Activated CD8-positive, alpha-beta memory T cell treated with anti-CD3 and anti-CD28 coated beads for 24 hours (primary cell): ENCODE results near the gene PNMA8A.
"Not testable (repeated sequence)": the region's sequence is repeated elsewhere in the genome, so short reads cannot be mapped to it uniquely, and the experiment has no call there.

Experiments used
- DNase-seq: peaks from one replicate; pipeline ENCODE4 v3.0.0-alpha.2; 2020

PNMA8A gene

DNA sequence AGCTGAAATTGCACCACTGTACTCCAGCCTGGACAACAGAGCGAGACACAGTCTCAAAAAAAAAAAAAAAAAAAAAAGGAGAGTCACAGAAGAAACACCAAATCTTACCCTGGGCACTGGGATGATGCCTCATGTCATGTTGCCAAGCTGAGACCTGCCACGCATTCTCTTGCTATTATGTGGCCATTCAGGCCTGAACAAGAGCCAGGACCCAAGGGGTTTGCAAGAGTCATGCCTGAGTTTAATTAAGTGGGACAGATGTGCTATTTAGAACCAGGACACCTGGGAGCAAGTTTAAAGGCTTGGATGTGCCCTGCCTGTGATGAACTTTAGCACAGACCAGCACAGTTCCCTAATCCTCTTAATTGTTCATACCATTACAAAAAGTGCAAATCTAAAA lies 9.8 kb downstream of the PNMA8A start:
- DNase-seq = no peak

DNA sequence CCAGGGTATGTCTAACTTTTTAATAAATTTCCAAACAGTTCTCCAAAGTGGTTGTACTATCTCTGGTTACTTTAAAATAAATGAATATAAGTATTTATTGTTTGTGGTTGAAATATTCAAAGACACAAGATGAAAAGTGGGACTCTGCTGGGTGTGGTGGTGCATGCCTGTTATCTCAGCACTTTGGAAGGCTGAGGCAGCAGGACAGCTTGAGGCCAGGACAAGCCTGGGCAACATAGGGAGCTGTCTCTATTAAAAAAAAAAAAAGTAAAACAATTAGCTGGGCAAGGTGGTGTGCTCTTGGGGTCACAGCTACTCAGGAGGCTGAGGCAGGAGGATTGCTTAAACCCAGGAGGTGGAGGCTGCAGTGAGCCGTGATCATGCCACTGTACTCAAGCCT lies 10.4 kb downstream of the PNMA8A start:
- DNase-seq = no peak

DNA sequence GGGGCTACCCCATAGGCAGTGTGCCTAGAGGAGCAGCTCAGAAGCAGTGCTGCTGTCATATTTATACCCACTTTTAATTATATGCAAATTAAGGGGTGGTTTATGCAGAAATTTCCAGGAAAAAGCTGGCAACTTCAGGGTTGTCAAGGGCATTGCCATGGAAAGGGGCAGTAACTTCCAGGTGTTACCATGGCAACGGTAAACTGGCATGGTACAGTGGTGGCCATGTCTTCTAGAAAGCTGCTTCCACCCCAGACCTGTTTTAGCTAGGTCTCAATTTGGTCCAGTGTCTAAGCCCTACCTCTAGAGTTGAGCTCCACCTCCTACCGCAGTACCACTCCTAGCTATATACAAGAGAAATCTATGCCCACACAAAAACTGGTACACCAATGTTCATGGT lies 11.3 kb downstream of the PNMA8A start:
- DNase-seq = no peak

DNA sequence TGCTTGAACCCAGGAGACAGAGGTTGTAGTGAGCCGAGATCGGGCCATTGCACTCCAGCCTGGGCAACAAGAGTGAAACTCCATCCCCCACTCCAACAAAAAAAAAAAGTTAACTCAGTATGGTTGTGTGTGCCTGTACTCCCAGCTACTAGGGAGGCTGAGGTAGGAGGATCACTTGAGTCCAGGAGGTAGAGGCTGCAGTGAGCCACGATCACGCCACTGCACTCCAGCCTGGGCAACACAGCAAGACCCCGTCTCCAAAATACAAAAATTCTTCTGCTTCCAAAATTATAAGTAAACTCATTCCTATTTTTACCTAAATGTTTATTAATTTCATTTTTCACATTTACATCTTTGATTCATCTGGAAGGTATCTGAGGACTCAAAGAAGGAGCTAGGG lies 14.4 kb downstream of the PNMA8A start:
- no peak for DNase-seq

DNA sequence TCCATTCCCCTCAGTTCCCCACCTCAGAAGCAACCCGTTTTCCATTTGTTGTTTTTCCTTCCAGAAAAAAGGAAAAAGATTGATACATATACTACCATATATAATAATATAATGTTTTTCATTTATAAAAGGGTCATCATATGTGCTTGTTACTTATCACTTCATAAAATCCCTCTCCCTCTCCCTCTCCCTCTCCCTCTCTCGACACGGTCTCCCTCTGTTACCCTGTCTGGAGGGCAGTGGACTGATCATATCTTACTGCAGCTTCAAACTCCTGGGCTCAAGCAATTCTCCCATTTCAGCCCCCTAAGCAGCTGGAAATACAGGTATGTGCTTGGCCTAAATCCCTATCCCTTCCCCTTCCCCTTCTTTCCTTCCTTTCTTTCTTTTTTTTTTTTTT lies 17.1 kb downstream of the PNMA8A start:
- no peak for DNase-seq

DNA sequence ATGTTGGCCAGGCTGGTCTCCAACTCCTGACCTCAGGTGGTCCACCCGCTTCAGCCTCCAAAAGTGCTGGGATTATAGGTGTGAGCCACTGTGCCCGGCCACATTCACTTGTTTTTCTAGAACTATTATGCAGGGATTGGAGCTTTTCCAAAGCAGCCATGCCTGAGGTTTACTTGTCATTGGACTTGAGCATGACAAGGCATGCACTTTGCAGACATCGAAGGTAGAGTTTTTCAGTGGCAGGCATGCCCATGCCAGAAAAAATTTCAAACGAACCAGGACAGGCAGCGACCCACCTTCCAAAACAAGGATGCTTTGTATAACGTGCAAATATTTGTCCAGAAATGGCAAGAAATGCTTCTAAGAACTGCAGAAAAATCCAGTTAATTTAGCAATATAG lies 17.7 kb downstream of the PNMA8A start:
- no peak for DNase-seq

DNA sequence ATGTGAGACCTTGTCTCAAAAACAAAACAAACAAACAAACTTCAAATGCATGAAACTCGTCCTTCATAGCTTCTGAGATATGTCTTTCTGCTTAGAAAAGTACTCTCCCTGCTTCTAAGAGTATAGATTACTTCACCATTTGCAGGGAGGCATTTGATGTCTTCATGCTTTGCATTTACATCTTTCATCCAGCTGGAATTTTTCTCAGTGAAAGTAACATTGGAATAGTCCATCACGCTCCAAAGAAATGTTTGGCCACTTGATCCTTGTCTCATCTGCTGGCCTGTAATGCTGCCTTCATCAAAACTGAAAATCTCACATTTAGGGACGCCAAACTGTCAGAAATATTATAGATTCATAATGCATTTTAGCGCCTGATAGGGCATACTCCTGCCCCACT lies 19.2 kb downstream of the PNMA8A start:
- DNase-seq = no peak

DNA sequence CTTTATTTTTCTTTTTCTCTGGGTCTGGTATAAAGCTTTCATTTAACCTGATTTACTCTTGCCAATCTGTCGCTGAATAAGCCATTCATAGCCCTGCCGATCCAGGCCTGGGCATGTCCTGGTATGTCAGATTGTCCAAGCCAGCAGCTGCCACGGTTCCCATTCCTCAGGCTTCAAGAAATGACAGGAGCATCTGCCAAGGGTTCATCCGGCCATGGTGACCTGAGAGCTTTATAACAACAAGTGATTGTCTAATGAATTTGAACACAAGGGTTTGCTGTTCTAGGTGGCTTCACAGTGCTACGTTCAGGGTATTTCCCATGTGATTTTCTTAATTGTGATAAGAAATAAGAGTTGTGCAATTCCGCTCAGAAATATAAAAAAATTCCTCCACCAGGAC lies 20.0 kb downstream of the PNMA8A start:
- no peak for DNase-seq

DNA sequence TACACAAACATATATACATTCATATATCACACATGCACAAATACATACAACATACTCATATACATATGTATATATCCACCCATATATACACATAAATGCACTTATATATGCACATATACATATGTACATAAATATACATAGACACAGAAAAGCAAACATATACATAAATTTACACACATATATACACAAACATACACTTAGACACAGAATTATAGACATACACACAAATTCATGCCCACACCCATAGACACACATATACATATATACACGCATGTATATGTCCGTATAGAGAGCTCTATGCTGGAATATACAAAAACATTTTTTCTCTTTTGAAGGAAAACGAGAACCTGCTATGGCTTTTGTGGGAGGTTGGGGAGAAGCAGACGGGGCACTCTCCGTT lies 20.6 kb downstream of the PNMA8A start:
- DNase-seq = no peak

DNA sequence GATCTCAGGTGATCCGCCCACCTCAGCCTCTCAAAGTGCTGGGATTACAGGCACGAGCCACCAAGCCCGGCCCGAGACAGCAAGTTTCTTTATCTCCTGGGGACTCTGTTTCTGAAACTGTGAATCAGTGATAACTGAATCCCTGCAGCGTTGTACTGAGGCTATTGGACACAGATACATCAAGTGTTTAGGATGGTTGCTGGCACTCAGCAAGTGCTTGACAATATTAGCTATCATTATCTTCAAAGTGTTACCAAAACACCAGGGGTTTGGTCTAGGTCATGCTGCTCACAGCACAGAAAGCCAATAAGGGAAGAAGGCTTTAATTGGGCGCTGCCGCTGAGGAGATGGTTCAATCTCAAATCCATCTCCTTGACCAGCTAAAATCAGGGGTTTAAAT lies 22.1 kb downstream of the PNMA8A start:
- DNase-seq = no peak

DNA sequence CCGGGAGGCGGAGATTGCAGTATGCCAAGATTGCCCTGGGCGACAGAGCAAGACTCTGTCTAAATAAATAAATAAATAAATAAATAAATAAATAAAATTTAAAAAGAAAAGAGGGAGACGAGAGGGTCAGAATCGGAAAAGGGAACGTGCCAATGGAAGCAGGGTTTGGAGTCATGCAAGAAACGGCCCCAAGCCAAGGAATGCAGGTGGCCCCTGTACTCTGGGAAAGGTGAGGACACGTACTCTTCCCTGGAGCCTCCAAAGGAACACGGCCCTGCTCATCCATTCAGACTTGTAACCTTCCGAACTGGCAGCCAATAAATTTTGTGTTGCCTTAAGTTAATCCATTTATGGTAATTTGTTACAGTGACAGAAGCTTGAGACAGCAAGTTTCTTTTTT lies 22.8 kb downstream of the PNMA8A start:
- no peak for DNase-seq

DNA sequence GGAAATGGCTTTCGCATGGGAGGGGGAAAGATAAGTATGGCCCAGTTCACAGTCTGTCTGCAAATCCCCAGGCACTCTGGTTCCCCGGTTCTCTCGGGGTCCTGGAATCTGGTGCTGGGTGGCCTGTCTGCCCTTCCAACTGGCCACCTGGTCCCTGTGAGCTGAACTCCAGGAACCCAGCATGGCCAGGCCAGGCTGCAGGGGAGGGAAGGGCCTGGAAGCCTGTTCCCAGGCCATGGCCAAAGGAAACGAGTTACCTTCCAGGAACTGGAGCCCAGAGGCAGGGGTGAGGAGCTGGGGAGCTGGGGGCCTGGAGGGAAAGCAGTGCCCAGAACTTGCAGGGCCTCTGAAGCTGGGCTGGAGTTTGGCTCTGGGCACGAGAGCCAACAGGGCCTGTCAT lies 23.5 kb downstream of the PNMA8A start:
- DNase-seq = no peak

DNA sequence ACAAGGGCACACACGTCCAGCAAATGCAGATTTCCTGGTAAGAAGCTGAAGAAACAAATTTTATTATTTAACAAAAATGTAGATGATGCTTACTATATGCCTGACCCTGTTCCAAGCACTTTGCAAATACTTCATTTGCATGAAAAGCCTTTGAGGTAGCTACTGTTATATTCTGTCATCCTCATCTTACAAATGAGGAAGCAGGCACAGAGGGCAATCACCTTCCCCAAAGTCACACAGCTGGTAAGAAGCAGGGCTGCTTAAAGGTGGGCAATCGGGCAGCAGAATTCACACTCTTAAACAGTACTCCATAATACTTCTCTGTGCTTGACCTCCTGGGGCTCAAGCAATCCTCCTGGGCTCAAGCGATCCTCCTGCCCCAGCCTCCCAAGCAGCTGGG lies 24.4 kb downstream of the PNMA8A start:
- DNase-seq = no peak

DNA sequence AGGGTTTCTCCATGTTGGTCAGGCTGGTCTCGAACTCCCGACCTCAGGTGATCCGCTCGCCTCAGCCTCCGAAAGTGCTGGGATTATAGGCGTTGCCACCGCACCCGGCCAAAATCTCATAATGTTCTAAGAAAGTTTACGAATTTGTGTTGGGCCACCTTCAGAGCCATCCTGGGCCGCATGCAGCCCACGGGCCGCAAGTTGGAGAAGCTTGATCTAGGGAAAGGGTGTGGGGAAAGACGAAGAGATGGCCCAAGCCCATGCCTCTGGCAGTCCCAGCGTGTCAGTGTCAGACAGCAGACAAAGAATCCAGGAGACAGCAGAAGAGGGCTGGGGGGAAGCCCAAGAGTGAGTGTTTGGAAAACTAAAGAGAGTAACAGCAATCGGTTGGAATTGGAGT lies 25.3 kb downstream of the PNMA8A start:
- no peak for DNase-seq

DNA sequence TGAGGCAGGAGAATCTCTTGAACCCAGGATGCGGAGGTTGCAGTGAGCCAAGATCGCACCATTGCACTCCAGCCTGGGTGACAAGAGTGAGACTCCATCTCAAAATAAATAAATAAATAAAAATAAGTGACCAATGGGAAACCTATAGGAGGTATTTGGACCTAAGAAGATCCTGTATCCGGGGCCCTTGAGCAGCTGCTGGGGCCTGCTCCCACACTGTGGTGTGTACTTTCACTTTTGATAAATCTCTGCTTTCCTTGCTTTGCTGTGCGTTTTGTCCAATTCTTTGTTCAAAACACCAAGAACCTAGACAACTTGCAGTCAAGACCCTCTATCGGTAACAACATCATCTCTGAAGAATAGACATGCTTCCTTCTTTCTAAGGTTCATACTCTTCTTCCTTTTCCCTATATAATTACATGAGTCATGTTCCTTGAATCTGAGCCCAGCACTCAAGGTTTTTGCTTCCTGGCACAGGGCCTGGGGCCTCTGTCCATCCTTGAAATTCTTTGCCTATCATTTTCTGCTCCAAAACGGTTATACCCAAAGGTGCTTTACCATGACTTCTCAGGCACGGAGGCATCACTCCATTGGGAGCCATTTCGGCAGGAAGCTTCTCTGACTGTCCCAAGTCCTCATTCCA lies 28.4 kb downstream of the PNMA8A start:
- no peak for DNase-seq

DNA sequence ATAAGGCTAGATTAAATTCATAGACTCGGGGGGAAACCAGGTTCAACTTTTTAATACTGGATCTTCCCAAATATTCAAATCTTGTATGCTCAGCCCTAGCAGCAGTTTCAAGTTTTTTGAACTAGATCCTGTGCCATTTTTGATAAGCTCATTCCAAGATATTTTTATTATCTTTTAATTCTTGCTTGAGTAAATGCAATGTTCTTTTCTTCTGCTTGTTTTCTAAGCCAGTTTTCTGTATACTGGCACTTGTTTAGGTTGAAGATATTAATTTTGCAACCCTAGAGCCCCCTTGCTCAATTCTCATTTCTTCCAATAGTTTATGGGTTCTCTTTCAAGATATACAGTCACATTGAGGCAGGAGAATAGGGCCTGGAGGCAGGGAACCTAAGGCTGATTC lies 29.5 kb downstream of the PNMA8A start:
- DNase-seq = no peak

DNA sequence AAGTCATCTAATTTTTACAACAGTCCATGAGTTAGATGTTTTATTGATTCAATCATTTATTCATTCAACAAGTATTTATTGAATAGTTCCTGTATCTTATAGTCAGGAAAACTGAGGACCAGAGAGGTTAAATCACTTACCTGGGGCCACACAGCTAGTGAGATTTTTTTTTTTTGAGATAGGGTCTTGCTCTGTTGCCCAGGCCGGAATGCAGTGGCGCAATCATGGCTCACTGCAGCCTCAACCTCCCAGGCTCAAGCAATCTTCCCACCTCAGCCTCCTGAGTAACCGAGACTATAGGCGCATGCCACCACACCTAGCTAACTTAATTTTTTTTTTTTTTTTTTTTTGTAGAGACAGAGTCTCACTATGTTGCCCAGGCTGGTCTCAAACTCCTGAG lies 35.7 kb downstream of the PNMA8A start:
- DNase-seq = not testable (repeated sequence)

DNA sequence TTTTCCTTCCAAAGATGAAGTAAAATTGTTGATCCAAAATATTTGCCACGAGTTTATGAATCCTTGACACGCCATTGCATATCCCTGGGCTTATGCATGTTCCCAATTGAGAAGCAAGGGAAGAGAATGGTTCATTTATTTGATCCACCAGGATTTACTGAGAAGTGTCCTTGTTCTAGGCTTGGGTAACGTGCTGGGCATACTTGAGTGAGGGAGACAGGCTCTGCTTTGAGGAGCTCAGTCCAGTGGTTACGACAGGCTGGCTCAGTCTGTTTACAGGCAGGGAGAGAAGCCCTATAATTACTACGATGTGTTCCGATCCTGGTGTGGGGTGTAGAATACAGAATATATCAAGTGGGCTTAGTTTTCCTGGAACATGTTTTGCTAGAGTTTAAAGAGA lies 36.4 kb downstream of the PNMA8A start:
- DNase-seq = no peak

DNA sequence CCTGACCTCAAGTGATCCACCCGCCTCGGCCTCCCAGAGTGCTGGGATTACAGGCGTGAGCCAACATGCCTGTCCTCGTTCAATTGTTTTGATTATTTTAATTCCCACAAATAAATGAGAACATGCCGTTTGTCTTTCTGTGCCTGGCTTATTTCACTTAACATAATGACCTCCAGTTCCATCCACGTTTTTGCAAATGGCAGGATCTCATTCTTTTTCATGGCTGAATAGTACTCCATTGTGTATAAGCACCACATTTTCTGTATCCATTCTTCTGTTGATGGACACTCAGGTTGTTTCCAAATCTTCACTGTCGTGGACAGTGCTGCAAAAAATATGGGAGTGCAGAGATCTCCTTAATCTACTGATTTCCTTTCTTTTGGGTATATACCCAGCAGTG lies 37.9 kb downstream of the PNMA8A start:
- DNase-seq = not testable (repeated sequence)

DNA sequence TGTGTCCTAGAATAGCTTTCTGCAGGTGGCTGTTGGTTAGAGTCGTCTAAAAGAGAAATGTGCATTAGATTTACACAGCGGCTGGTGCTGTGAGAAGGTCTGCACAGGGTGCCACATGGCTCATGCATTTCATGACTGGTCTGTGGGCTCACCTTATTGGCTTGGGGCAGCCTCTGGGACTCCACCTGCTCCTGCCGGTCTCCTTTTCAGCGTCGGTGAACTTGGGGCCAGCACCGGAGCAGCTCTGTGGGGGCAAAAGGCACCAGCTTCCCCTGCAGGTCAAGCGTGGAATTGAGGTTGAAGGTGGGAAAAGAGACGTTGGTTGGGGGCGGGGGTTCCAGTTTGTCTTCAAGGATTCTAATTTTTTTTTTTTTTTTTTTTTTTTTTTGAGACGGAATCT lies 39.5 kb downstream of the PNMA8A start:
- no peak for DNase-seq

DNA sequence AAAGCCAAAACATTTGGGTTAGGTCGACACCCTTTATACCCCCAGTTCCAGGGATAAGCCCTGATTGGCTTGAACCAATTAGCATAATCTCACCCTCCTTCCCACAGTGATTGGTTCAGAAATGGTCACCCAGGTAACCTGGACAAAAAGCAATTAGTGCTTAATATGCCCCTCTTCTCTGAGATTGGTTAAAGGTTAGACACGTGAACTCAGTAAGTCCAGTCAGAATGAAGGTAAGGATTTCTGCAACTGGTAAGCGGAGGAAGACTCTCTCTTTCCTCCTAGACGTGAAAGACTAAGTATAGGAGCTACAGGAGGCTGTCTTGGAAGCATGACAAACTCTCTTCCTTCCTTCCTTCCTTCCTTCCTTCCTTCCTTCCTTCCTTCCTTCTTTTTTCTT lies 41.4 kb downstream of the PNMA8A start:
- DNase-seq = no peak

DNA sequence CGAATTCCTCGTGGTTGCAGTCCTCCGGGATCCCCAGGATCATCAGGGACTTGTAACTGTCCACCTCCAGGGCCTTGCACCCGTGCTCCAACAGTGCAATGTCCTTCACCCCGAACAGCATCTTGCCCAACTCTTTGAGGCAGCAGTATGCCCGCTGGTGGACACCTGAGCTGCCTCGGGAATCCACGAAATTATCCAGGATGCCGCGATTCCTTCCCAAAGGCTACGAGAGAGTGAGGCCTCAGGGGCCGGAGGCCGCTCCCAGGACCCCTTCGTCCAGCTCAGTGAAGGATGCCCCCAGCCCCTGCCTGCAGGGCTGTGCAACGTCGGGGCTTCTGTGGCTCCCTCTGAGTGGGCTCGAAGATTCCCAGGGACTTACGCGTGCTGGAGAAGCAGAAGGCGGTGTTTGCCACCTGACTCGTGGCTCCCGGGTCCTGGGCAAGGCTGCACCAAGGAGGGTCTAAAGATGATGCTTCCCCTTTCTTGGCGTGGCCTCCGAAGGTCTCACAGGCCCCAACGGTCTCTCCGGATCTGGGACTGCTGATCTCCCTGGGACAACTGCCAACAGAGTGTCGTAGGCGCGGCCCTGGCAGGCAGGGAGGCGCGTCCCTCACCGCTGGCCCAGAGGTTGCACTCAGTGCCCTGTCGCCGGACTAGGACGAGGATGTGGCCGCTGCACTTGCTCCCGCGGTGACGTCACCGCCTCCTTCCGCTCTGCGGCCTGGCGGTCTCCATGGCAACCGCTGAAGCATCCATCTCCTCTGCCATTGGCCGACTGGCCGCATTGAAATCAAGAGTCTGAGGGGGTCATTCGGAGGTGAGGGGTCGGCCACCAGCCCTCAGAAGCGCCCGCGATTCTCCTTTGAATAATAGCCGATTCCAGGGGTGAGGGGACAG lies 42.9 kb downstream of the PNMA8A start, which contains the start of gene PNMA8C:
TSS of gene PNMA8C (minus strand) at position 698 of the 897 bp plus-strand sequence. CDS start at position 121, 577 bp downstream.
- peak; percentile 75 for DNase-seq

DNA sequence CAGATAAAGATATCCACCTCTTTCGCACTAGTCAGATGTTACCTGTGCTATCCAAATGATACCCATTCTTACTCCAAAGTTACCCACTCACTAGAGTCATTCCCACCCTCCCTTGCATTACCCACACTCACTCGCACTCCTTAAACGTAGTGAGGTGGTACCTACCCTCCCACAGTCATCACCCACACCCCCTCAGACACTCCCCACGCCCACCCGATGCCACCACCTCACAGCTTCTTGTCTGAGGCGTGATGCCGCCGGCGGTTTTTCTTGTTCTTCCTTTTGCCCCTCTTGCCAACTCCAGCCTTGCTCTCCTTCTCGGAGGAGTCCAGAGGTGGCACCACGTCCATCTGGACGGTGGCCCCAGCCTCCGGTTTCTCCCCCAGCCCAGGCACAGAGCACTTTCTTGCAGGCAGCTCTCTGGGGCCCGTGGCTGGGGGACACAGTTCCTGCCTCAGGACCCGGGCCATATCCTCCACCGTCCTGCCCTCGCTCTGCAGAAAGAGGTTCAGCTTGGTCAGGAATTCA lies 43.8 kb downstream of the PNMA8A start:
- no peak for DNase-seq

DNA sequence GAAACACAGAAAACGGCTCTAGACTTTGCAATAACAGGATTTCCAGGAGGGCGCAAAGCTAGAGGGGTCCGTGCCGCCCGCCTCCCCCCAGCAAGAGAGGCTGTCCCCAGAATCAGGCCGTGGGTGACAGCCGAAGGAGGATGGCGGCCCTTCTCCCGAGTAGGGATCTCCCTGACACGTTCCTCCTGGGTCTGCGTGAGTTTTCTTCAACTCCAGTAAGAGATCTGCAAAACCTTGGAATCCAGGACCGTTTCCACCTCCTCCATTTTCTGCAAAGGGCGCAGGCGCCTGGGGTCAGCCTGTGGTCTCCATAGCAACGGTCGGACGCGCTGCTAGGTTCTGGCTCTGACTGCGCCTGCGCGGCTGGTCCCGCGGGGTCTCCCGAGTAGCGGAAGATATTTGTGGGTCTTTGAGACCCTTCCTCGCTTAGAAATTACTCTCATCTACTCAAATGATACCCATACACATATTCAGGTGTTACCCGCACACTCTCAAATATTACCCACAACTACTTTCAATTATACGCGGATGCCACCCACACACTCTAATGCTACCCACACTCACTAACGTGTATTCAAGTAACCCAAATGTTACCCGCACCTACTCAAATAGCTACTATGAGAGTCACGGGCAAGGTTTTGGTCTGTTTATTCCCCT lies 44.7 kb downstream of the PNMA8A start:
- DNase-seq = peak; percentile 81
